CD4-positive, alpha-beta T cell treated with Interferon alpha-2 for 1 hour (primary cell): Measurements from ENCODE around the gene ITGB7.
A peak's percentile ranks its signal among the peaks of the same experiment; 100 is the strongest.
"Not testable (repeated sequence)": the region's sequence is repeated elsewhere in the genome, so short reads cannot be mapped to it uniquely, and the experiment has no call there.

ENCODE experiments used
- DNase-seq, 2 donors: peaks; one replicate each; pipeline ENCODE4 v3.0.0-alpha.2; 2020 to 2022

The ITGB7 gene

GRCh38 chr12:53196486-53196885 is 10.6 kb downstream of the ITGB7 start:
- DNase-seq, result no peak

- DNase-seq, result no peak
These were observed 11.3 kb downstream of the ITGB7 start for GRCh38 chr12:53195516-53196420.

DNA sequence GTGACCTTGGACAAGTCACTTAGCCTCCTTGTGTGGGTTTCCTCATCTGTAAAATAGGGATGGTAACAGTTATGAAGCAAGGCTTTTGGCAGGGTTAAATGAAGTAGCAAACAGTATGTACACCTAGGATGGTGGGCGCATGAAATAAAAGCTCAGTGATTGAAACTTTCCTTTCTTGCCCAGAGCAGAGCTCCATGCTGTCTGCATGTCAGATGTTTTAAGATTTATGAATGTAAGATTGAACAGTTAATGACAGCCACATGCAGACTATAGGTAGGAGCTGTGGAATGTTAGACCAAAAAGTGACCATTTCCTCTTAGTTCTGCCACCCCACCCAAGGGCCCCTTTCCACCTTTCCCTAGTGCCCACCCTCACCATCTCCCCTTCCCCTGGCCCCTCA is 12.1 kb downstream of the ITGB7 start:
- no peak for DNase-seq

DNA sequence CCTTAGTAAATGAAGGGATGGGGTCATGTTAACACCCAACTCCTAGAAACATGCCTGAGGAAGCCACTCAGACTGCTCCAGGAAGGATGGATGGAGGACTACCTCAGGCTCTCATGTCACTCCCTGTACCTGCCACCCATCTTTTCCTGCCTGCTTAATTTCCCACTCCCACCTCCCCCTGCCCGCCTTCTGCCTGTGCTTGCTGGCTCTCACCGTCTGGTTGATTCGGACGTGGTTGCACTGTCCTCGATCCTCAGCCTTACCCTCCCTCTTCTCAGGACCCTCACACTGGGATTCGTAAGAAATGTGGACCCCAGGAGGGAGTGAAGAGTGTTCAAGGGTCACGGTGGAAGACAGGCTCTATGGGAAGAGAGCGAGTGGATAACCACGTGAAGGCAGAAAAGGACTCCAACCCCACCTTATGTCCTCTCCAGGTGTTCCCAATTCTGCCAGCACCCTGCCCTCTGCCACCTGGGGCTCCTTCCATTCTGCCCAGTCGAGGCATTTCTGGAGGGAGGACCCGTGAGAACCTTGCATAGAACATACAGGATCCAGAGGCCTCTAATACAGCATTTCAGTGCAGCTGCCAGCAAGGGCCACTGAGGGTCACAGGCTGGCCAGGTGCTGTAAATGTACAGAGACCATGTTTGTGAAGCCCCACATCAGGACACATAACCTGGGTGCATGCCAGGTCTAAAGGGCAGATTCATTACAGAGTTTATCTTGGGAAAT is 12.9 kb downstream of the ITGB7 start:
- DNase-seq, result no peak

- DNase-seq, result no peak
These were observed 14.0 kb downstream of the ITGB7 start for GRCh38 chr12:53193040-53193439.

GRCh38 chr12:53192531-53193021 is 14.5 kb downstream of the ITGB7 start:
- no peak for DNase-seq

DNA sequence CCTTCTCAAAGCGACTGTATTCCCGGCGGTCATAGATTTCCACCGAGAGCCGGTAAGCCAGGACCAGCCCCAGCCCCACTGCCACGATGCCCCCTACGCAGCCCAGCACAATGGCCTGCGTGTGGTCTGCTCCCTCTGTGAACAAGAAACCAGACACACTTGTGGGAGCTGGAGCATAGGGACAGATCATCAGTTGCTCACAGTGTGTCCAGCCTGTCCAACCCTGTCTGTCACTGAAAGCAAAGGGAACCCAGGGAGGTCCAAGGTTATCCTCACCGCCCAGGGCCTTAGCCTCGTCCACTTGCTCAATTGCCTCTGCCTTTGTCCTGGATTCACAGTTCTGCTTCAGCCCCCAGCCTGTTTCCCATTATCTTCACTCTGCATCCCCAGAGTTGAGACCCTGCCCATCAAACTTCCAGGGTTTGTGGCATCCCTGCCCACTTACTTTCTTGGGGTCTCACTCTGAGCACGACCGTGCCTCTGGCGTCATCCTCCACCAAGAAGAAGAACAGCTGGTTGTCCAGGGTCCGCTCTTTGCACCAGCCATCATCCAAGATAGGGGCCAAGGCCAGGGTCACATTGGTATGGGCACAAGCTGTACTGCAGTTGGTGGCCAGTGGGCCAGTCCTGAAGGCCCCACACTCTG is 15.0 kb downstream of the ITGB7 start:
- DNase-seq, result no peak

DNA sequence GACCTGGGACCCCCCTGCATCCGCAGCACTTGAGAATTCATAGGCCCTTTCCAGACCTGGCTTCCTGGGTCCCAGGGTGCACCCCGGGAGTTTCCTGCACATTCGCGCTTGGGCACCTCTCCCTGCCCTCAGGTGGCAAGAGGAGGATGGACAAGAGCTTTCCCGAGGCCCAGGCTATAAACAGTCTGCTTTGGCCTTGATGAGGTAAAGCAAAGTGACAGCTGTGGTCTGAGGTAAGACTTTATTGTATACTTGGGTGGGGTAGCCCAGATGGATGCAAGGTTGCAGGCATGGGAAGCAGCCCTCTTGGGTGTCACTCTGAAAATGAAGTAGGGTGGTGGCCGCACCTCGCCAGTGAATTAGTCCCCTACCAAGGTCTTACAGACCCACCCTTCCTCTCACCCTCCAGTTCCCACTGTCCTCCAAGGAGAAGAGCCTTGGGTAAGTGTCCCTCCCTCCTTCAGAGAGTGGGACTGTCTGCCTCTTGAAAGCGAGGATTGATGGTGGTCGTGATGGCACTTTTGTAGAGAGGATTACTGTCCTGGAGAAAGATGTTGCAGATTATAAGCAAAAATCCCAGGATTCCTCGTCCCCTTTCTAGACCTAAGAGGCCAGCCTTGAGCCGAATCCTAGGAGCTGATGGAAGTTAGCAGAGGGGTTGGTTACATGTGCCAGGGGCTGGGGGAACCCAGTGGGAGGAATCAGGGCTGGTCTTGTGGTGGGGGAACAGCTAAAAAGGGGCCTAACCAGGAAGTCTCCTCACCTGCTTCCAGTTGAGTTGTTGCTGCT is 15.8 kb downstream of the ITGB7 start:
- DNase-seq, result no peak

- DNase-seq, result peak; percentile 42 to 60
These were observed 16.8 kb downstream of the ITGB7 start for GRCh38 chr12:53190108-53190729.

GRCh38 chr12:53187145-53187899 is 19.7 kb downstream of the ITGB7 start:
- no peak for DNase-seq

DNA sequence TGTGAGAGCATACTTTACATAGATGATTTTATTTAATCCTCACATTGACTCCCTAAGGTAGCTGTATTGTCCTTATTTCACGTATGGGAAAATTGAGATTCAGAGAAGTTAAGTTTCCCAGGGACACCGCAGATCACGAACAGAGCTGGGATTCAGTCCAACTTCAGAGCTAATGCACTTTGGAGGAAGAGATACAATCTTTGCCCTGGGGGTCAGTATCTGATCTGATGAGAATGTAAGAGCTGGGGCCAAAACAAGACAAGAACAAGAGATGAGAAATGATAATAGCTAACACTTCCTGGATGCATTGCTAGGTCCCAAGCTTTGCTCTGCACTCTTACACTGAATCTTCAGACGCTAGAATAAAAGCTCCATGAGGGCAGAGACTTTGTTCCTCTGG is 20.3 kb downstream of the ITGB7 start:
- DNase-seq, result no peak

DNA sequence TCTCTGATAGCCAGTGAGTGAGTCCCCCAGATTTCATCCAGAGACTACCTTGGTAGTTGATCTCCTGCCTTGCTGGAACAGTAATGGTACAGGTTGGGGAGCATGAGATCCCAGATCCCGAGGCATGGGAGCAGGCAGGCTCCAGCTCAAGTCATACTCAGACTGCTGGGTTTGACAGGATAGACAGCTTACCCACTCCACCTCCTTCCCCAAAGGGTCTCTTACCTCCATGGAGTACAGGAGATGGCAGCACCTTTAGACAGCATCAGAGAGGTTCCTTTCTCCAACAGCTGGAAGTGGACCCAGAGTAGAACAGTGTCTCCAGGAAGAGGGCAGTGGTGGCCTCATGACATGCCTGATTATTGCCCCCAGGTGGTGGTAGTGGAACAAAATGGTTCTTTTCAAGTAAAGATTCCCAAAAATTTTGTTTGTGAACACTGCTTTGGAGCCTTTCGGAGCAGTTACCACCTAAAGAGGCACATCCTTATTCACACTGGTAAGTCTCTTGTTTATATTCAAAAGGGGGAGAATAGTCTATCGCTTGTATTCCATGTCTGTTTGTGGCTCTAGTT is 21.4 kb downstream of the ITGB7 start:
- no peak for DNase-seq

DNA sequence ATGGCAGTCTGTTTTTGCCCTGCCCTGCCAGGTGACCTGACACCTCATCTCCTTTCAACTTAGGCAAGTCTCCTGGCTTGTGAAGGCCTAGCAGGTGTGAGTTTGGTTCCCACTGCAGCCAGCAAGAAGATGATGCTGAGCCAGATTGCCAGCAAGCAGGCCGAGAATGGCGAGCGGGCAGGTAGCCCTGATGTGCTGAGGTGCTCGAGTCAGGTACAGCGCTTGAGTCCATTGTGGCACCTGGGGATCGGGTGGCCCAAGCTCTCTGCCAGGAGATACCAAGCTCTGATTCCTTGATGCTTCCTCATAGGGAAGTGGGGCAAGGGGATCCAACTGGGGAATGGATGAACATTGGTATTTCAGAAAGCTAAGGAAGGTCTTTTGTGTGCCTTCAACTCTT is 22.2 kb downstream of the ITGB7 start:
- DNase-seq, result no peak

DNA sequence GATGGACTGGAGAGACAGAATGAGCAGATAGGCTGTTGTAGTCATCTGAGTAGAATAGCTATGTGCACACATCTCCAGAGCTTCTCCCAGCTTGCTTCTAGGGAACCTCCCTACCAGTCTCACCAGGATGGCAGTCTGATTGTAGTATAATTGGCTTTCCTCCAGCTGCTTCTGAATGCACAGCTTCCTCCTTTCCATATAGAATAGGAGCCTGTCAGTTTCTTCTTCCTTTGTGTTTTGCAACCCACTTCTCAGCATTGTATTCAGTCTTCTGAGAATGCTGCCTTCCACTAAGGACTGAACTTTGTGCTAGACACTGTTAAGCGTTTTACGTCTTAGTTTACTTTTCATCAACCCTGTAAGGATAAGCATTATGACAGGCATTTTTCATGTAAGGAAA is 24.1 kb downstream of the ITGB7 start:
- peak in 1 of 2 donors; percentile 11 for DNase-seq

GRCh38 chr12:53181935-53182334 is 25.1 kb downstream of the ITGB7 start:
- no peak for DNase-seq

- DNase-seq, result no peak
These were observed 26.0 kb downstream of the ITGB7 start for GRCh38 chr12:53180931-53181645.

- DNase-seq, result peak; percentile 98 to 99
These were observed 26.7 kb downstream of the ITGB7 start, which contains the start of the genes CSAD and ZNF740 for GRCh38 chr12:53180220-53180930. TSS of gene CSAD (minus strand) at chr12:53180925. CDS start at chr12:53173470, 7,455 bp downstream. TSS of gene ZNF740 (plus strand) at chr12:53180722. CDS start at chr12:53181984, 1,262 bp downstream.

GRCh38 chr12:53179687-53180219 is 27.3 kb downstream of the ITGB7 start:
- DNase-seq, result no peak

DNA sequence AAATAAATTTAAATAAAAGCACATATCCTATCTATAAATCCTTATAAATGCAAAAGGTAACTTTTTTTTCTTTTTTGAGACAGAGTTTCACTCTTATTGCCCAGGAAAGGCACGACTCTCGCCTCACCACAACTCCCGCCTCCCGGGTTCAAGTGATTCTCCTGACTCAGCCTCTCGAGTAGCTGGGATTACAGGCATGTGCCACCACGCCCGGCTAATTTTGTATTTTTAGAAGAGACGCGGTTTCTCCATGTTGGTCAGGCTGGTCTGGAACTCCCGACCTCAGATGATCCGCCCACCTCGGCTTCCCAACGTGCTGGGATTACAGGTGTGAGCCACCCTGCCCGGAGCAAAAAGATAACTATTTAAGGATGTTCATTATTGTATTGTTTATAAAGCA is 28.2 kb downstream of the ITGB7 start:
- not testable (repeated sequence) for DNase-seq
